HG03045 (cell line): ENCODE measurements around the gene BMP7.
"Not testable (repeated sequence)": the region's sequence is repeated elsewhere in the genome, so short reads cannot be mapped to it uniquely, and the experiment has no call there.

Experiments
- ATAC-seq: cut with Tn5 transposase; IDR thresholded peaks from one replicate; pipeline ENCODE4 v1.9.1; 2021; ENCODE audit warnings: mild to moderate bottlenecking, moderate library complexity; ENCODE audit not compliant: unreplicated experiment

The BMP7 gene

GRCh38 chr20:57288651-57289277 is 22.3 kb upstream of the BMP7 start:
- no peak for ATAC-seq

- ATAC-seq: no peak
These were observed 21.5 kb upstream of the BMP7 start for GRCh38 chr20:57287901-57288300.

- ATAC-seq: no peak
These were observed 20.8 kb upstream of the BMP7 start for GRCh38 chr20:57287007-57287880.

GRCh38 chr20:57283860-57284259 is 17.4 kb upstream of the BMP7 start:
- ATAC-seq: no peak

GRCh38 chr20:57282670-57283361 is 16.4 kb upstream of the BMP7 start:
- ATAC-seq: no peak

GRCh38 chr20:57281900-57282299 is 15.5 kb upstream of the BMP7 start:
- ATAC-seq: no peak

- no peak for ATAC-seq
These were observed 13.8 kb upstream of the BMP7 start for GRCh38 chr20:57280221-57280620.

GRCh38 chr20:57279548-57279947 is 13.1 kb upstream of the BMP7 start:
- not testable (repeated sequence) for ATAC-seq

- no peak for ATAC-seq
These were observed 12.0 kb upstream of the BMP7 start for GRCh38 chr20:57278457-57278856.

- no peak for ATAC-seq
These were observed 11.1 kb upstream of the BMP7 start for GRCh38 chr20:57277398-57278105.

- no peak for ATAC-seq
These were observed 9.8 kb upstream of the BMP7 start for GRCh38 chr20:57276221-57276620.

- ATAC-seq: no peak
These were observed 9.4 kb upstream of the BMP7 start for GRCh38 chr20:57275813-57276212.

GRCh38 chr20:57275334-57275733 is 8.9 kb upstream of the BMP7 start:
- ATAC-seq: no peak

- no peak for ATAC-seq
These were observed 8.4 kb upstream of the BMP7 start for GRCh38 chr20:57274846-57275245.

- no peak for ATAC-seq
These were observed 7.9 kb upstream of the BMP7 start for GRCh38 chr20:57274299-57274698.

GRCh38 chr20:57272883-57273535 is 6.6 kb upstream of the BMP7 start:
- no peak for ATAC-seq

GRCh38 chr20:57270204-57270984 is 4.0 kb upstream of the BMP7 start:
- ATAC-seq: no peak

GRCh38 chr20:57269148-57269984 is 2.9 kb upstream of the BMP7 start:
- no peak for ATAC-seq
